ENCODE results near the gene NTM.

GRCh38 chr11:131870305-131870704, 499.9 kb downstream of the NTM start:
- no peak for TF ChIP-seq CTCF (IDR thresholded peaks at IDR 0.05; ENCODE audit: insufficient read depth, low read length)
- TF ChIP-seq POLR2AphosphoS5 (IDR thresholded peaks at IDR 0.05; ENCODE audit: low read depth) = no peak
